Activated naive CD8-positive, alpha-beta T cell (primary cell): ENCODE results near the gene INHA.

Experiments used
- H3K27ac Mint-ChIP-seq: one replicate; pipeline ENCODE4 v1.8.0; 2021; ENCODE audit warnings: mixed read lengths
- H3K27me3 Mint-ChIP-seq: one replicate; pipeline ENCODE4 v1.8.0; 2021; ENCODE audit warnings: mixed read lengths
- H3K36me3 Mint-ChIP-seq: one replicate; pipeline ENCODE4 v1.8.0; 2021; ENCODE audit warnings: mixed read lengths
- H3K4me1 Mint-ChIP-seq: one replicate; pipeline ENCODE4 v1.8.0; 2021; ENCODE audit warnings: low read depth, mixed read lengths
- H3K4me3 Mint-ChIP-seq: one replicate; pipeline ENCODE4 v1.8.0; 2021; ENCODE audit warnings: mild to moderate bottlenecking, mixed read lengths
- H3K9me3 Mint-ChIP-seq: one replicate; pipeline ENCODE4 v1.8.0; 2021; ENCODE audit warnings: low read depth, mixed read lengths

The INHA gene

DNA sequence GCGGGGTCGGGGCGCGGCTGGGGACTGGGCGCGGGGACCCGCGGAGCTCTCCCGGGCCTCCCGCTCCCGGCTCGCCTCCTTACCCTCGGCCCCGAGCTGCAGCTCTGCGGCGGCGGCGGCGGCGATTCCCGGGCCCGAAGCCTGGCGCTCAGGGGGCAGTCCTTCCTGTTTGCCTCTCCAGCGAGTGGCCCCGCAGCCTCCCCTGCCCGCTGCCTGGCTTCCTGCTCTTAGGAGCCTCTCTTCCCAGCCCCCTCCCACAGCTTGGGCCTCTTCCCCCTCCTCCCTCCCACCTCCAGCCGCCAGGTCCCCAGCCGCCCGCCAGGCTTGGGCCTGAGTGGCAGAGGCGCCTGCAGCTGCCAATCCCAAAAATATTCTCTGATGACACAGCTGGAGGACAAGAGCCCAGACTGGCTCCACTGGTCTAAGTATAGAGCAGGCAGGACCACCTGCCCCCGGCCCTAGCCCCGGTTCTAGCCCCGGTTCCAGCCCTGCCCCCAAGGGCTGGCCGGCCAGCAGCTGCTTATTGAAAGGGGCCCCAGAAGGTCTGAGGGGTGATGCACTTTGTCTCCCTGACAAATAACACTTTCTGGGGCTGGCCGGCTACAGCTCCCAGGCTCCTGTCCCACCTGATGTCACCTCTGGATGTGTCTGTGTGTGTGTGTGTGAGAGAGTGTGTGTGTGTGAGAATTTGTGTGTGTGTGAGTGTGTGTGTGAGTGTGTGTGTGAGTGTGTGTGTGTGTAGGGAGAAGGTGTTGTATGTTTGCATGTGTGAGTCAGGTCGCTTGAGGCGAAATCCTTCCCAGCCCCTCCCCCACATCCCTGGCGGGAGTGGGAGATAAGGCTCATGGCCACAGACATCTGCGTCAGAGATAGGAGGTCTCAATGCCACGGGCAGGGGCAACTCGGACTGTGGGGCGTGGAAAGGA lies 536 bp upstream of the INHA start, which contains the start of gene OBSL1:
Gene OBSL1, minus strand, starts transcription at position 229 of the 926 bp plus-strand sequence. CDS start 307 bp downstream, outside the sequence.
- Mint-ChIP-seq H3K4me3 (peak within 1 kb of the TSS; percentile 27), H3K27ac (no peak within 1 kb of the TSS), H3K4me1 (no peaks in the 10 kb centered on the region), H3K27me3 (peaks cover 24% of the 10 kb centered on the region), H3K36me3 (no peaks in the 10 kb centered on the region), H3K9me3 (no peaks in the 10 kb centered on the region)

GRCh38 chr2:219573166-219573565 lies 1.1 kb downstream of the INHA start:
- Mint-ChIP-seq H3K36me3 (no peaks in the 10 kb centered on the region), H3K4me1 (no peaks in the 10 kb centered on the region), H3K27me3 (peaks cover 23% of the 10 kb centered on the region), H3K27ac (no peak overlapping the region), H3K9me3 (no peaks in the 10 kb centered on the region), H3K4me3 (peak overlapping the region; percentile 14)

DNA sequence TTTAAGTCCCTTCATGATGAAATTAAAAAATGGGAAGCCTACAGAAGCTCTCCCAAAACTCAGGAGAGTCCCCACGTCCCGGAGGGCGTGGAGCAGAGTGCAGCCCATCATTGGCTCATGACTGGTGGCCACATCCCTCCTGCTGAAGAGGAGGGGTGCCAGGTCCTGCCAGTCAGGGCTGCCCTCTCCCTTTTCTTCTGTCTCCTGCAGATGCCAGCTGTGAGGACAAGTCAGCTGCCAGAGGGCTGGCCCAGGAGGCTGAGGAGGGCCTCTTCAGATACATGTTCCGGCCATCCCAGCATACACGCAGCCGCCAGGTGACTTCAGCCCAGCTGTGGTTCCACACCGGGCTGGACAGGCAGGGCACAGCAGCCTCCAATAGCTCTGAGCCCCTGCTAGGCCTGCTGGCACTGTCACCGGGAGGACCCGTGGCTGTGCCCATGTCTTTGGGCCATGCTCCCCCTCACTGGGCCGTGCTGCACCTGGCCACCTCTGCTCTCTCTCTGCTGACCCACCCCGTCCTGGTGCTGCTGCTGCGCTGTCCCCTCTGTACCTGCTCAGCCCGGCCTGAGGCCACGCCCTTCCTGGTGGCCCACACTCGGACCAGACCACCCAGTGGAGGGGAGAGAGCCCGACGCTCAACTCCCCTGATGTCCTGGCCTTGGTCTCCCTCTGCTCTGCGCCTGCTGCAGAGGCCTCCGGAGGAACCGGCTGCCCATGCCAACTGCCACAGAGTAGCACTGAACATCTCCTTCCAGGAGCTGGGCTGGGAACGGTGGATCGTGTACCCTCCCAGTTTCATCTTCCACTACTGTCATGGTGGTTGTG lies 2.6 kb downstream of the INHA start:
- H3K4me3 Mint-ChIP-seq = no peak overlapping the region
- H3K27me3 Mint-ChIP-seq = peaks cover 17% of the 10 kb centered on the region
- H3K36me3 Mint-ChIP-seq = no peaks in the 10 kb centered on the region
- no peaks in the 10 kb centered on the region for H3K4me1 Mint-ChIP-seq
- no peak overlapping the region for H3K27ac Mint-ChIP-seq
- H3K9me3 Mint-ChIP-seq = no peaks in the 10 kb centered on the region

DNA sequence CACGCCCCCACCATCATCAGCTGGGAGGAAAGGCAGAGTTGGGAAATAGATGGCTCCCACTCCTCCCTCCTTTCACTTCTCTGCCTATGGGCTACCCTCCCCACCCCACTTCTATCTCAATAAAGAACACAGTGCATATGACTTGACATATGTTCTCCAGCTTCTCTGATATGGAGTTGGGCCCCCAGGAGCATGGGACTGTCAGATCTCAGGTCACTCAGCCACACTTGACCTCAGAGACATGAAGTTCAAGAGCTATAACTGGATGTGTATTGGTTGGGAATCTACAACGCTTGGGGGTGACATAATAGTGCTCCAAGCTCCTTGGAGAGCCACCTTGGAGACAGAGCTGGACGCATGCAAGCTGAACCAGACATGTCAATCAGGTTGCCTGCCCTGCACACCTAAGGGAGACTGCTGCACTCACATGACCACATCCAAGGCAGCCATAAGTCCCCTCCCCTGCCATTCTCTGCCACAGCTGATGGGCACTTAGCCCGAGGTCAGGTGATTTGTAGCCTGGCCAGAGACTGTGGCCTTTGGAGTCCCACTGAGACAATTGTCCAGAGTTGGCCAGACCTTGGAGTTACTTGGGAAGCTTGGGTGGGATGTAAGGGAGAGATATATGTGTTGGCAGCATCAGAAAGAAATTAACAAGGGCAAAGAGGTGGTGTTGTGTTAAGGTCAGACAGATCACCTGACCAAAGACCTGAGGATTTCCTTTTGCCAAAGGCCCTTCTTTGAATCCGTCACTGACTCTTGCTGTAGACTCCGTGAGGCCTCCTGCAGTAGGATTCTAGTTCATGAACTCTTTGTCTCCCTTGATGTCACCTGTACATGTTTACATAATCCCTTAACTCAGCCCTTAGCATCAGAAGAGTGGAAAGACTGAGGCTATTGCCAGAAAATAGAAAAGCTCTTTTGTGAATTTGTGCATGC lies 3.7 kb downstream of the INHA start:
- no peaks in the 10 kb centered on the region for H3K4me1 Mint-ChIP-seq
- peaks cover 15% of the 10 kb centered on the region for H3K27me3 Mint-ChIP-seq
- no peaks in the 10 kb centered on the region for H3K36me3 Mint-ChIP-seq
- H3K9me3 Mint-ChIP-seq = no peaks in the 10 kb centered on the region
- H3K4me3 Mint-ChIP-seq = no peak overlapping the region
- no peak overlapping the region for H3K27ac Mint-ChIP-seq

GRCh38 chr2:219576505-219577388 lies 4.6 kb downstream of the INHA start:
- H3K4me3 Mint-ChIP-seq = no peak overlapping the region
- no peaks in the 10 kb centered on the region for H3K36me3 Mint-ChIP-seq
- peaks cover 14% of the 10 kb centered on the region for H3K27me3 Mint-ChIP-seq
- no peaks in the 10 kb centered on the region for H3K4me1 Mint-ChIP-seq
- no peaks in the 10 kb centered on the region for H3K9me3 Mint-ChIP-seq
- H3K27ac Mint-ChIP-seq = no peak overlapping the region

DNA sequence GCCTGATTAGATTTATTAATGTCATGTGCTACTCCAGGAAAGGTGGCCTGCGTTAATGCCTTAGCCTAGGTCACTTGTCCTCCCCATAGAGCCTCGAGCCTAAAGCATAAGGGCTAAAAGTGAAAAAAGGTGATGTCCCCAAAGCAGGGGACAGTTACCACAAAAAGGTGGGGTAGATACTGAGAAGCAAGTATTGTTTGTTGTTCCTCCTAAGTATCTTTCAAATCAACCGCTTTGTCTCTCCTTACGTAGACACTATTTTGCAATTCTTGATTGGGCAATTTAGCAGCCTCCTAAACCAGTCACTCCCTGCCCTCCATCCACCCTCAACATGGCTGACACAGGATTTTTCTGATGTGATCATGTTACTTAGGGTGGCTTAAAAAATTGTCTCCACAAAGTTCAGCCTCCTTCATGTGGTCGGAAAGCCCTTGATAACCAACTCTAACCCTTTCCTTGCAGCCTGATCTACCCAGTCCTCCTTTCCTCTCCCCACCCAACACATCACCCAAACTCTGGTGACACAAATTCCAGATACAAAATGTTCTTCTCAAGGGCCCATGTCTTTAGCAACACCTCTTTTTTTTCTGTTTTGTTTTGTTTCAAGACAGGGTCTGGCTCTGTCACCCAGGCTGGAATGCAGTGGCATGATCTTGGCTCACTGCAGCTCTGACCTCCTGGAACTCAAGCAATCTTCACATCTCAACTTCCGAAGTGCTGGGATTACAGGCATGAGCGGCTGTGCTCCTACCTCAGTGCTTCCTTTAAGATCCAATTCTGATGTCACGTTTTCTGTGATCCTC lies 6.9 kb downstream of the INHA start:
- Mint-ChIP-seq H3K9me3 (no peaks in the 10 kb centered on the region), H3K27ac (no peak overlapping the region), H3K4me1 (no peaks in the 10 kb centered on the region), H3K4me3 (no peak overlapping the region), H3K27me3 (peaks cover 4% of the 10 kb centered on the region), H3K36me3 (no peaks in the 10 kb centered on the region)

DNA sequence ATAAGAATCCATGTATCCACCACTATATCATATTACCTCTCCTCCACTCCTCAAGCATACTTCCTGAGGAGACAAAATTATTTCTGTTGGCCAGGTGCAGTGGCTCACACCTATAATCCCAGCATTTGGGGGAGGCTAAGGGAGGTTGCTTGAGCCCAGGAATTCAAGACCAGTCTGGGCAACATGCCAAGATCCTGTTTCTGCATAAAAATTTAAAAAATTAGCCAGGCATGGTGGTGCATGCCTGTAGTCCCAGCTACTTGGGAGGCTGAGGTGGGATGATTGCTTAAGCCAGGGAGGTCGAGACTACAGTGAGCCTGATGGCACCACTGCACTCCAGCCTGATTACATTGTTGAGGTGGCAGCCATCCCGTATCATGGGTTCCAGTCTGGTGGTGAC lies 9.2 kb downstream of the INHA start:
- Mint-ChIP-seq H3K36me3 (no peaks in the 10 kb centered on the region), H3K4me3 (no peak overlapping the region), H3K27me3 (peaks cover 5% of the 10 kb centered on the region), H3K4me1 (no peaks in the 10 kb centered on the region), H3K9me3 (no peaks in the 10 kb centered on the region), H3K27ac (no peak overlapping the region)

GRCh38 chr2:219591091-219591490 lies 19.0 kb downstream of the INHA start:
- H3K27ac Mint-ChIP-seq = no peak overlapping the region
- no peak overlapping the region for H3K4me3 Mint-ChIP-seq
- H3K36me3 Mint-ChIP-seq = no peaks in the 10 kb centered on the region
- no peaks in the 10 kb centered on the region for H3K9me3 Mint-ChIP-seq
- H3K4me1 Mint-ChIP-seq = no peaks in the 10 kb centered on the region
- peaks cover 4% of the 10 kb centered on the region for H3K27me3 Mint-ChIP-seq

DNA sequence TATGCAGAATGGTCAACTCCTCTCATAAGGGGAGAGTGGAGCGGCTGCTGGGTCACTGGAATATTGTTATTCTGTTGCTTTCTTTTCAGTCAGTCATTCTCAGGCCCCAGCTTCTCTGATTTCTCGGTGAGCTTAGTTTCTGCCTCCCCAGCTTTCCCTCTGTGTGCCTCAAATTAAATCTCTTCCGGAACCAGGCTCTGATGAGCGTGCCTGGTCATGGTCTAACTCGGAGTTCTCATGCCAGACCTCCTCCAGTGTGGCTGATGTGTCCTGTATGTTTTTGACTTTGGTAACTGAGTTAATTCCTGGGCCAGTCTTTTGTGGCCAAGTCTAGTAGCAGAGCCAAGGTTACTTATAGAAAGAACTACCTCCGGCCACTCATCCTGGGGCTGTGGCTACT lies 20.6 kb downstream of the INHA start:
- Mint-ChIP-seq H3K9me3 (no peaks in the 10 kb centered on the region), H3K4me3 (no peak overlapping the region), H3K27ac (no peak overlapping the region), H3K27me3 (peaks cover 3% of the 10 kb centered on the region), H3K4me1 (peaks cover 7% of the 10 kb centered on the region), H3K36me3 (no peaks in the 10 kb centered on the region)

- Mint-ChIP-seq H3K4me3 (no peak overlapping the region), H3K9me3 (no peaks in the 10 kb centered on the region), H3K4me1 (peaks cover 9% of the 10 kb centered on the region), H3K36me3 (no peaks in the 10 kb centered on the region), H3K27ac (no peak overlapping the region), H3K27me3 (peaks cover 3% of the 10 kb centered on the region)
Measured at GRCh38 chr2:219593154-219593553, 21.0 kb downstream of the INHA start.

DNA sequence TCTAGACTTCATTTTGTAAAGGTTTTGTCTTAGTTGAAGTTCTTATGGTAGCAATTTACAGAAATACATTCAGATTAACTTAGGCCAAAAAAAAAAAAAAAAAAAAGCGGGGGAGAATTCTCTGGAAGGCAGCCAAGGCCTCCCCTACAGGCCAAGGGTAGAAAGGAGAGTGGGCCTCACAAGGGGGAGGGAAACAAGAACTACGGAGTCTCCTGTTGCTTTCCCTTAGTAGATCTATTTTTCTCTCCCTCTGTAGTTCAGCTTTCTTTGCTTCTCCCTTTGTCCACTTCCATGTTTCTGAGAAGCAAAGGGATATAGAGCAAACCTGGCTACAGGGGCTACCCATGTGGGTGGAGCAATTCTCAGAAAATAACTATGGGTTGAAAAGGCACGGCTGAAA lies 23.1 kb downstream of the INHA start:
- Mint-ChIP-seq H3K27me3 (peaks cover 1% of the 10 kb centered on the region), H3K27ac (no peak overlapping the region), H3K4me1 (peaks cover 20% of the 10 kb centered on the region), H3K4me3 (peak overlapping the region; percentile 38), H3K9me3 (no peaks in the 10 kb centered on the region), H3K36me3 (no peaks in the 10 kb centered on the region)

- H3K4me3 Mint-ChIP-seq = peak overlapping the region; percentile 97
- H3K27me3 Mint-ChIP-seq = peaks cover 1% of the 10 kb centered on the region
- peaks cover 20% of the 10 kb centered on the region for H3K4me1 Mint-ChIP-seq
Measured at GRCh38 chr2:219596954-219597551, 24.9 kb downstream of the INHA start.

More at GRCh38 chr2:219596954-219597551, 24.9 kb downstream of the INHA start:
- Mint-ChIP-seq H3K9me3 (no peaks in the 10 kb centered on the region), H3K27ac (peak overlapping the region; percentile 96), H3K36me3 (peaks cover 5% of the 10 kb centered on the region)
